NCI-H2081 (cell line): ENCODE measurements around the gene HYAL2.
"Not testable (repeated sequence)": the region's sequence is repeated elsewhere in the genome, so short reads cannot be mapped to it uniquely, and the experiment has no call there.

Source experiments
- DNase-seq, 2 experiments: peaks; one replicate each; lab custom pipeline; 2025; lab: John Stamatoyannopoulos, UW

HYAL2 gene

DNA sequence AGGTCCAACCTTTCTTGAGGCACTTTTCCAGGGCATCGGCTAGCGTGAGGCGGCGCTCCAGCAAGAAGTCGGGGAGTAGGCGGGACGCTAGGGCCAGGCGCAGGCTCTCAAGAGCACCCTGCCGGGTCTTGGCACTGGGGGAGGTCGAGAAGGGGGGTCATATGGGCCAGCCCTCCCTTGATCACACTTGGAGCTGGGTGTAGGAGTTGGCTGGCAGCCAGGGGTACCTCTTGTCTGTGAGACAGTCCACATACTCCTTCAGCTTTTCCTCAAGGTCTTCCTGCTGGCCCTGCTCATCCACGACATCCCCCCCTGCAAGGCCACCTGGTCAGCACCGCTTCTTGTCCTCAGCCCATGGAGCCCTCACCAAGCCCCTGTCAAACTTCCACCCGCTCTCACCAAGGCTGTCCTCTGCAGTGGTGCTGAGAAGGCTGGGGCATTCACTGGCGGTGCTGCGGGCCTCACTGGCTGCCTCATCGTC lies 32.3 kb downstream of the HYAL2 start:
- no peak for DNase-seq

DNA sequence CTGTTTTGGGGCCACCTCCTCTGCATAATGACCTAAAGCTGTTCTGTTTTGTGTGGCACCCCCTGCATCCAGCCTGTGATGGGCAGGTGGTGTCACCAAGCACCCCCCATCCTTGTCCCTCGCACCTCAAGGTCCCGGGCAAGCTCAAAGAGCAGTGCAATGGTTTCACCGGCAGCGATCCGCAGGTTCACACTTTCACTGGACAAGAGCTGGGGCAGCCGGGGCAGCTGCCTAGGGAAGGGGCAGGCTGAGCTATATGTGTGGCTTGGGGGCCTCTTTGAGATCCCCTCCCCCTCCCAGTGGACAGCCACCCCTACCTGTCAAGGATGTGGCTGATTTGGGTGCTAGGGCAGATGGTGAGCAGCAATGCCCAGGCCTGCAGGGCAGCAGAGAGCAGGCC lies 33.4 kb downstream of the HYAL2 start:
- no peak for DNase-seq

DNA sequence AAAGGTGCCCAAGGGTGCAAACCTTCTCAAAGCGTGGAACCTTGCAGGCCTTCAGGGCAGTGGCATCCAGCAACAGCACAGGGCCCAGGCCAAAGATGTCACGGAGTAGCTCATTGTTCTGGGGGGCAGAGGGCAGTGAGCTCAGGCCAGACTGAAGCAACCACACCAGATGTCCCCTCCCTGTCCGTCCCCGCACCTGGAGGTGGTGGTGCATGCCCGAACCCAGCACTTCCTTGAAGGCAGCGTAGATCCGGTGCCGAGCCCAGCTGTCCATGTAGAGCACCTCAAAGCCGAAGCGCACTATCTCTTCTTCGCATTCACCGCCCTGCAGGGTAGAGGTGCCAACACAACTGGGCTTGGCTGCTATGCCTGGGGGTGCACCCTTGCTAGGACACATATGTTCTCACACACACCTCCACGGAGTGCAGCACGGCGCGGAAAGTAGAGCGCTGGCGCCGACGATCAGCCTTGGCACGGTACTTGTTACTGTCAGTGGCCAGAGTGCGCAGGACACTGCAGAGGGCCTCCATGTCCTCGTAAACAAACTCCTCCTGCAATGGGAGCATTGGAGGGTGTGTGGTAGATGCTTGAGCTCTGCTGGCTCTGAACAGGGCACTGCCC lies 34.0 kb downstream of the HYAL2 start:
- no peak for DNase-seq

DNA sequence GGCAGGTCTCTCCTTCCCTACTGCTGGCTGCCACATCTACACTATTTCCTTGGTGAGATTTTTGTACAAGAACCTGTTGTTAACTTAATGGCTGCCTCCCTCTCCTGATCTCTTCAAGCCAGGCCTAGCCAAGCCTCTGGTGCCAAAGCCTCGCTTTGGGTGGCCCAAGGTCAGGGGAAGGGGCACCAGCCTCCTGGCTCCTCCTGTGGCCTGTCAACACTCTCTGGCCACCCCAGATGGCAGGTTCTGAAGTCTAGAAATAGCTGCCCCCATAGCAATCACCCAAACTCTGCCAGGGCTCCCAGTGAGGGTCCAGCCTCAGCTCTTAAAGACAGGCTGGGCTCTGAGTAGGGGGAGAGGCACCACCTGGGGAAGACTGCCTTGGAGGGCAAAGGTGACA lies 35.3 kb downstream of the HYAL2 start:
- DNase-seq, result no peak

DNA sequence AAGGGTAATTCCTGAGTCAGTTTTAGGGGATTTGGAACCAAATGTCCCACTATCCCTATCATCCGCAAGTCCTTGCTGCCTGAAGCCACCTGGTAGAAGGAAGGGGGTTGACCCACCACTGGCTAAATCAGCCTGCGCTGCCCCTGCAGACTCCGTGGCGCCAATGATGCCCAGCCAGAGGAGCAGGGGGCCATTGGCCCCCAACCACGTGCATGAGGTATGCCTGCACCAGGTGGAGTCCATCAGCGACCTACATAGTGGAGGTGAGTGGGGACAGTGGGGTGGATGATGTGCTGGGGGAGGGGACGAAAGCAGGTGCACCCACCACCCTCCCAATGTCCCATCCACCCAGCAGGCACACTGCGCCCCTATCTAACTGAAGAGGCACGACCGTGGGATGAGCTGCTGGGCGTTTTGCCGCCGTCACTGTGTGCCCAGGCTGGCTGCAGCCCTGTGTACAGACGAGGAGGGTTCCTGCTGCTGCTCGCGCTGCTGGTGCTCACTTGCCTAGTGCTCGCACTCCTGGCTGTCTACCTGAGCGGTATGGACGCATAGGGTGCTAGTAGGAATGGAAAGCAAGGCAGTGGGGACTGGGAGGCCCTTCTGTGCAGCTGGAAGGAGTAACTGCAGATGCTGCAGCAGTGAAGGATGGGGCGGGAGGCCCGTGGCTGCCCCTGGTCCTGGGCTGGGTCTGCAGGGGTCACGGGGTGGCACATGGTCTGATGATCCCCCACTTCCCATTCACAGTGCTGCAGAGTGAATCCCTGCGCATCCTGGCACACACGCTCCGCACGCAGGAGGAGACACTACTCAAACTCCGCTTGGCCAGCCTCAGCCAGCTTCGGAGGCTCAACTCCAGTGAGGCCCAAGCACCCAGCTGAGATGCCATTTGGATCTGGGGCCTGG lies 36.0 kb downstream of the HYAL2 start:
- no peak for DNase-seq

DNA sequence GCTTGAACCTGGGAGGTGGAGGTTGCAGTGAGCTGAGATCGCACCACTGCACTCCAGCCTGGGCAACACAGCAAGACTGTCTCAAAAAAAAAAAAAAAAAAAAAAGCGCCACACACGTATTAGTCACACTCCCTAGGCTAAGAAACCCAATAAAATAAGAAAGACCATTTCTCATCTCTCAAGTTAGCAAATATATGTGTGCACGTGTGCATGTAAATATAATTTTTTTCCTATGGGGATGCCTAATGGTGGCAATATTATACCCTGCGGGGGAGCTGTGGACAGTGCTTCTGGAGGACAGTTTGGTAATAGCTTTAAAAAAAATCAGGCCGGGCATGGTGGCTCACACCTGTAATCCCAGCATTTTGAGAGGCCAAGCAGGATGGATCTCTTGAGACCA lies 38.4 kb downstream of the HYAL2 start:
- DNase-seq, result not testable (repeated sequence)

DNA sequence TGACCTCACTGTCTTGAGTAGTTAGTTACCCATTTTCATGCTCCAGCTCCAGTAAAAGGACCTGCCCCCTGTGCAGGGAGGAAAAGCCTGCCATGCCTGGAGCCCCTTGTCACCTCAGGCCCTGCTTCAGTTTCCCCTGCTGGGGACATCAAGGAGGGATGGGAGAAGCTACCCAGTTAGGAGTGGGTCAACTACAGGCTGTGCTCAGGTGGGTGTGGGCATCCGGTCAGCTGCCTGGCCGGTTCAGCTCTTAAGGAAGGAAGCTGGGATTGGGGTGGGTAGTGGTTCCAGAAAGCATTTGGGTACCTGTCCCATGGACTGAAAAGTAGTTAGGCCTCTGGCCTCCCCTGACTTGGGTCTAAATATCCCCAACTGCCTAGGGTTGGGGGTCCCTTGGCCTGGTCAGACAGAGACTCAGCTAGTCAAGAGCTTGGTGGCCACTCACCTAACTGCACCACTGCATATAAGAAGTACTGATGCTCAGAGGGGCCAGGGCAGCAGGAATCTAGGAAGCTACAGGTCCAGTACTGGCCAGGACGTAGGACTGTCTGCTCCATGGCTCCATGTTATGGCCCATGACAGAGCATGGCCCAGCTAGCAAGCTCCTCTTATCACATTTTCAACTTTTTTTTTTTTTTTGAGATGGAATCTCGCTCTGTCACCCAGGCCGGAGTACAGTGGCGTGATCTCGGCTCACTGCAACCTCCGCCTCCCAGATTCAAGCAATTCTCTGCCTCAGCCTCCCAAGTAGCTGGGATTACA lies 43.1 kb downstream of the HYAL2 start:
- DNase-seq, result no peak

DNA sequence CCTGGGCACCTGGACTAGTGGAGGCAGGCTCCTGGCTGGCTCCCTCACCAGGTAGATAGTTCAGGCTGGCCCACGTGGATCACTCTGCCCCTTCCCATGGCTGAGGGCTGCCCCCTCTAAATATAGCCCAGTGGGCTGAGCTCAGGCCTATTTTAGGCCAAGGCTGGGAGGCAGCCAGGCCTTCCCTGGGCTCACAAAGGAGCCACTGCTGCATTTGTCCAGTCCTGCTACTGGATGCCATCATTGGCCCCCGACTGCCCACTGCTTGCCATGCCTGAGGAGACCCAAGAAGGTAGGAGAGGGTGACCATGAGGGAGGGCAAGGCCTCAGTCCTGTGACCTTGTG lies 43.7 kb downstream of the HYAL2 start, which contains the start of gene LSMEM2:
LSMEM2 (plus strand) TSS at position 208 of the 345 bp plus-strand sequence; CDS start at position 235, 27 bp downstream.
- no peak for DNase-seq

DNA sequence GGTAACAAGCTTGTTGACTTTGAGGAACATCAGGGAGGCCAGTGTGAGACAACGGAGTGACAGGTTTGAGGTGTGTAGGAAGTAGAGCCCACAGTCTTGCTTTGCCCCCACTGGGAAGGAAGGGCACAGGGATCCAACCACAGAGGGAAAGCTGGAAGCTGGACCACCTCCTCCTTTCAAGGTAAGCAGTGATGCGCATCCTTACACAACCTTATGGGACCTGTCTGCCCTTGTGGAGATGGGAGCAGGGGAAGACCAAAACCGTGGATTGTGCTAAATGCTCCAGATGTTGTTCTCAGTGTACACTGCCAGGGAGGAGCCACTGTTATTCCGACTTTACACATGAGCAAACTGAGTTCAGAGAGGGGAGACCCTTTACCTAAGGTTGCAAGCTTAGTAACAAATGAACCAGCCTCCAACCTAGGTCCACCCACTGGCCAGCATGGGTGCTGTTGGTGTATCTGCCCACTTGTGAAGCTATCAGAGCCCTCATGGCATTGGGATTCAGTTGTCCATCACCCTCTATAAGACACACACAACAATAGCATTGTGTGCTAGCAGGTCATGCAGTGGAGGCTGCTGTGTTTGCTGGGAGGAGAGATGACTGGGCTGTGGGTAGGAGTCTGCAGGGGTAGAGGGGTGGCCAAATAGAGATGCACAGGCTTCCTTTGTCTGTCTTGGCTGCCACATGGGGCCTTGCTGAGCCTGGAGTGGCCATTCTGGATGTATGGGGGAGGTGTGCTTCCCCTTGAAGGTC lies 44.2 kb downstream of the HYAL2 start:
- no peak for DNase-seq

DNA sequence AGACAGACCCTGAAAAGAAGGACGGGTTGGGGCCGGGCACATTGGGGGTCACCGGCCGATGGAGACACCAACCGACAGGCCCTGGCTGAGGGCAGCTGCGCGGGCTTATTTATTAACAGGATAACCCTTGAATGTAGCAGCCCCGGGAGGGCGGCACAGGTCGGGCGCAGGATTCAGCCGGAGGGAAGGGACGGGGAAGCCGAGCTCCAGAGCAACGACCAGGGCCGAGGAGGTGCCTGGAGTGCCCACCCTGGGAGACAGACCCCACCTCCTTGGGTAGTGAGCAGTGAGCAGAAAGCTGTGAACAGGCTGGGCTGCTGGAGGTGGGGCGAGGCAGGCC lies 45.8 kb downstream of the HYAL2 start:
- no peak for DNase-seq

DNA sequence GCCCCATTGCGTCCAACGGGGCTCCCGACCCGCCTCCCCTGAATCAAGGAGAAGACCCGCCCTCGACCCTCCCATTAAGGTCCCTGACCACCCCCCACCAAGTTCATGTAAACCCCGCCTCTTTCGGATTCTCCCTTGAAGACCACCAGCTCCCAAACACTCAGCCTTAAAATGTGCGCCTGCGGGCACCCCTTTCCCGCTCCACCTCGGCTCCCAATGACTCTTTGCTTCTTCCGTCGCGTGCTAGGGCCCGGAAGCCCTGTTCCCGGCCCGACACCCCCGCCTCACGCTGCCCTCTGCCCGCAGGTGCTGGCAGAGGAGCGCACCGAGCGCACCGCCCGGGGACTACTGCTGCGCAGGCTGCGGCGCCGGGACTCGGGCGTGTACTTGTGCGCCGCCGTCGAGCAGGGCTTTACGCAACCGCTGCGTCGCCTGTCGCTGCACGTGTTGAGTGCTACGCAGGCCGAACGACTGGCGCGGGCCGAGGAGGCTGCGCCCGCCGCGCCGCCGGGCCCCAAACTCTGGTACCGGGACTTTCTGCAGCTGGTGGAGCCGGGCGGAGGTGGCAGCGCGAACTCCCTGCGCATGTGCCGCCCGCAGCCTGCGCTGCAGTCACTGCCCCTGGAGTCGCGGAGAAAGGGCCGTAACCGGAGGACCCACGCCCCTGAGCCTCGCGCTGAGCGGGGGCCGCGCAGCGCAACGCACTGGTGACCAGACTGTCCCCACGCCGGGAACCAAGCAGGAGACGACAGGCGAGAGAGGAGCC lies 46.4 kb downstream of the HYAL2 start:
- no peak for DNase-seq

DNA sequence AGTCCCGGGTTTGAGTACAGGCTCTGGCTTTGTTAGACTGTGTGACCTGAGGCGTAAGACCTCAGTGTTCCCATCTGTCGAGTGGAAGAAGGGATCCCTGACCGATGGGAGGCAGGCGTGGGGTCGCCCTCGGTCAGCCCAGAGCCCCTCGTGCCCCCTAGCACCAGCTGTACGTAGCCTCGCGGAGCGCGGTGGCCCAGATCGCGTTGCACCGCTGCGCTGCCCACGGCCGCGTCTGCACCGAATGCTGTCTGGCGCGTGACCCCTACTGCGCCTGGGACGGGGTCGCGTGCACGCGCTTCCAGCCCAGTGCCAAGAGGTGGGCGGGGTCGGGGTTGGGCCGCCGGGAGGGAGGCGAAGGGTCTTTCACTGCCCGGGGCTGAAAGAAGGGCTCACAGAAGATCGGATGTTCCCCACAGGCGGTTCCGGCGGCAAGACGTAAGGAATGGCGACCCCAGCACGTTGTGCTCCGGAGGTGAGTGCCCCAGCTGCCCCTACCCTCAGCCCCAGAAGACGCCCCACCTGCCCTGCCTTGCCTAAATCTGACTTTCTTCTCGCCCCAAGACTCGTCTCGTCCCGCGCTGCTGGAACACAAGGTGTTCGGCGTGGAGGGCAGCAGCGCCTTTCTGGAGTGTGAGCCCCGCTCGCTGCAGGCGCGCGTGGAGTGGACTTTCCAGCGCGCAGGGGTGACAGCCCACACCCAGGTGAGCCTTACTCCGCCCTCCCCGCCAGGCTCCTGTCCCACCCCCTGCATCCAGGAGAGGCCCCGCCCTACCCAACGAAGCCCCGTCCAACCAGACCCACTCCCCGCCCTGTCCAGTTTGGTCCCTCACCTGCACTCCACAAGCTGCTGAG lies 47.2 kb downstream of the HYAL2 start:
- no peak for DNase-seq

DNA sequence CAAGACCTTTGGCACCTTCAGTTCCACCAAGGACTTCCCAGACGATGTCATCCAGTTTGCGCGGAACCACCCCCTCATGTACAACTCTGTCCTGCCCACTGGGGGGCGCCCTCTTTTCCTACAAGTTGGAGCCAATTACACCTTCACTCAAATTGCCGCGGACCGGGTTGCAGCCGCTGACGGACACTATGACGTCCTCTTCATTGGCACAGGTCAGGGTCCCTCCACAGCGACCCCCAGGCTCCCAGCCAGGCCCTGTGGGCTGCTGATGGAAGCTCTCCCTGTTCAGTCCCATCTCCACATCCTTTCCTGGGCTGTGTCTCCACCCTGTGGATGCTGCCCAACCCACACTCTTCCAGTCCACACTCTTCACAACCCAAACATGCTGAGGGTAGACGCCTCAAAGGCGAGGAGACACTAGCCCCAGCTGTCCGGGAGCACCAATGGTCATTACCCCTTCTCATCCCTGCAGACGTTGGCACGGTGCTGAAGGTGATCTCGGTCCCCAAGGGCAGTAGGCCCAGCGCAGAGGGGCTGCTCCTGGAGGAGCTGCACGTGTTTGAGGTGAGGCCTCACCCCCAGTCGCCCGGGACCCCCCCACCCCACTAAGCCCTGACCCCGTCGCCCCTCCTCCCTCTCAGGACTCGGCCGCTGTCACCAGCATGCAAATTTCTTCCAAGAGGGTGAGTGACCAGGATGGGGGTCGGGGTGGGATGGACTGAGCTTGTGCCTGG lies 48.0 kb downstream of the HYAL2 start:
- peak; percentile 36 to 44 for DNase-seq

DNA sequence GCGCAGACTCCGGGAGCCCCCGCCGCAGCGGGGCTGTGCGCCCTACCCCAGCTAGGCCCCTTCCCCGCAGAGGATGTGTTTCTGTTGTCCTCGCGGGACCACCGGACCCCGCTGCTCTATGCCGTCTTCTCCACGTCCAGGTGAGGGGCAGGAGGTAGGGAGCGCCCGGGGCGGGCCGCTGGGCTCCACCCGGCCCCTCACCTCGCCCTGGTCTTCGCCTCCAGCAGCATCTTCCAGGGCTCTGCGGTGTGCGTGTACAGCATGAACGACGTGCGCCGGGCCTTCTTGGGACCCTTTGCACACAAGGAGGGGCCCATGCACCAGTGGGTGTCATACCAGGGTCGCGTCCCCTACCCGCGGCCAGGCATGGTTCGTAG lies 48.9 kb downstream of the HYAL2 start:
- no peak for DNase-seq

DNA sequence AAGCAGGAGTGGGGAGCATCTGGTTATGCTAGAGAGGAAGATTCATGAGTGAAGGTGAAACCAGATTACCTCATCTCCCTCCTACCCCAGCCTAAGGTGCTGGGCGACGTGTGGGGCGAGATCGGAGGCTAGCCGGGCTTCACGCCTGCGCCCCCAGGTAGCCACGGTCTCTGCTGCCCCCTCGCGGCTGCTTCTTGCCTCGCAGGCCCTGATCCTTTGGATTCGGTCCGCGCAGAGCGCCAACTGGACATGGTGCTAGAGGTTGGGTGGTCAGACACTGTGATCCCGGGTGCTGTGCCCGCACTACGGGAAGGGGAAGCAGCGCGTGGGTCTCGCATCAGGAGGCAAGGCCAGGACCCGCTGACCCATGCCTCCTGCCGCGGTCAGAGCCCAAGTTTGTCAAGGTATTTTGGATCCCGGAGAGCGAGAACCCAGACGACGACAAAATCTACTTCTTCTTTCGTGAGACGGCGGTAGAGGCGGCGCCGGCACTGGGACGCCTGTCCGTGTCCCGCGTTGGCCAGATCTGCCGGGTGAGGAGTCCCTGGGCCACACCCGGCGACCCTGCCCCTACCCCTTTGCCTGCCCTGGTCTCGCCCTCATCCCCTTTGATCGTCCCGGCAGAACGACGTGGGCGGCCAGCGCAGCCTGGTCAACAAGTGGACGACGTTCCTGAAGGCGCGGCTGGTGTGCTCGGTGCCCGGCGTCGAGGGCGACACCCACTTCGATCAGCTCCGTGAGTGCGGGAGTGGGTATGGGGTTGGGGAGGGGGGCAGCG lies 49.4 kb downstream of the HYAL2 start:
- DNase-seq, result peak; percentile 56 to 73

DNA sequence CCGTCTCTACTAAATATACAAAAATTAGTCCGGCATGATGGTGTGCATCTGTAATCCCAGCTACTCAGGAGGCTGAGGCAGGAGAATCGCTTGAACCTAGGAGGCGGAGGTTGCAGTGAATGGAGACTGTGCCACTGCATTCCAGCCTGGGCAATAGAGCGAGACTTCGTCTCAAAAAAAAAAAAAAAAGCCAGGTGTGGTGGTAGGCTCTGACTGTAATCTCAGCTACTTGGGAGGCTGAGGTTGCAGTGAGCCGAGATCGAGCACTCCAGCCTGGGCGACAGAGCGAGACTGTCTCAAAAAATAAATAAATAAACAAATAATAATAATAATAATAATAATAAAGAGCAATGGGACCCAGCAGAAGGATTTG lies 50.0 kb downstream of the HYAL2 start:
- not testable (repeated sequence) for DNase-seq

DNA sequence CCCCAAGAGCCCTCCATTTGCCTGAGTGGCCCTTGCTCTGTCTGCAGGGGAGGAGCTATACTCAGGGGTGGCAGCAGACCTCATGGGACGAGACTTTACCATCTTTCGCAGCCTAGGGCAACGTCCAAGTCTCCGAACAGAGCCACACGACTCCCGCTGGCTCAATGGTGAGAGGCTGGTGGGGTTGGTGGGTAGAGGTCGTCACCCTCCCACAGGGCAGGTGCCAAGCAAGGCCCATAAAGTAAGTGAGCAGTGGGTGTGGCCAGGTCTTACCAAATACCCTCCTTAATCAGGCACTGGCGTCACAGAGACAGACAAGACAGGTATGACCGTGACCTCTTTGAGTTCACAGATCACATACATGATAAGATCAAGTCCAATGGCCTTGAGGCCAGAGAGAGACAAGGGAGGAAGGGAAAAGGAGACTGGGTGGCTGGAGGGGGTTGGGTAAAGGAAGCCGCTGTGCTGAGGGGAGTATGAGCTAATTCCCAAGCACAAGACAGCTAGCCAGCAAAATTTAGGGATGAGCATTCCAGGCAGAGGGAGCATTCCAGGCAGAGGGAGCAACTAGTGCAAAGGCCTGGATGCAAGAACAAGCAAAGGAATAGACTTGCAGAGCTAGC lies 51.1 kb downstream of the HYAL2 start:
- no peak for DNase-seq

DNA sequence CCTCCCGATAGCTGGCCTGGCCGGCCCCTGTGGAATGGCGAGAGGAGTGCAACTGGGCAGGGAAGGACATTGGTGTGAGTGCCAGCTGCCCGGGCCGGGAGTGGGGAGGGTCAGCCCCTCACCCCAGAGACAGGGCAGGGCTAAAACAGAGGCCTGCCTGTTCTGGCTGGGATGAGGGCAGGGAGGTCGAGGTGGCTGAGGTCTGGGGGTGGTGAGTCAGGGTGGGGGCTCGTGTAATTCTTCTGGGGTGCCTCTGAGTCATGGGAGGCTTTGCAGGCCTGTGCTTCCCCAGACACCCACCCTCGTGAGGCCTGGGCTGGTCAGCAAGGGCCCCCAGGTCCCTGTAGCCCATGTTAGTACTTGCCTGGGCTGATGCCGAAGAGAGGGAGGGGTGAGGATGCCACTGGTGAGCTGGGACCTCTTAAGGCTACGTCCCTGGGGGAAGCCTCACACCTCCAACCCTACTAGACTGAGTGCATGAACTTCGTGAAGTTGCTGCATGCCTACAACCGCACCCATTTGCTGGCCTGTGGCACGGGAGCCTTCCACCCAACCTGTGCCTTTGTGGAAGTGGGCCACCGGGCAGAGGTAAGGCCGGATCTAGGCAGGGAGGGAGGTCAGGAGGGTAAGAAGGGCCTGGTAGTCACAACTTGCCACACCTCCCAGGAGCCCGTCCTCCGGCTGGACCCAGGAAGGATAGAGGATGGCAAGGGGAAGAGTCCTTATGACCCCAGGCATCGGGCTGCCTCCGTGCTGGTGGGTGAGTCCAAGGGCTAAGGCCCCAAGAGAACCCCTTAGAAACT lies 51.9 kb downstream of the HYAL2 start:
- DNase-seq, result no peak
